Tibial nerve (tissue), 4 donors: Measurements from ENCODE around the gene NFKBIE. TPM values are rescaled to one million over a fixed set of nuclear protein-coding genes. Genes with fewer than 3 reads are reported as not detected.

Experiments
- DNase-seq, 2 donors: peaks; one replicate each; pipeline ENCODE4 v3.0.0-alpha.2; 2019; ENCODE audit warnings: low spot score in 2 of 2
- H3K27ac ChIP-seq, 4 donors: fragments of 200-600 bp; sonication (generic) in 3 of 4; one replicate each; pipeline ENCODE4 v1.5.1; 2017 to 2019; ENCODE audit warnings: mild to moderate bottlenecking in 1 of 4
- H3K27me3 ChIP-seq, 2 donors: fragments of 200-600 bp; sonication (generic) in 1 of 2; one replicate each; pipeline versions ENCODE4 v1.5.1 to v1.6.0; 2017 to 2019
- H3K36me3 ChIP-seq, 3 donors: fragments of 200-600 bp; sonication (generic); one replicate each; pipeline ENCODE4 v1.5.1; 2018 to 2019
- H3K4me1 ChIP-seq, 4 donors: fragments of 200-600 bp; sonication (generic) in 3 of 4; one replicate each; pipeline ENCODE4 v1.5.1; 2017 to 2019
- H3K4me3 ChIP-seq, 4 donors: fragments of 200-600 bp; sonication (generic) in 3 of 4; one replicate each; pipeline ENCODE4 v1.5.1; 2017 to 2019; ENCODE audit warnings: mild to moderate bottlenecking in 1 of 4, moderate library complexity in 1 of 4
- H3K9me3 ChIP-seq, 4 donors: fragments of 200-600 bp; sonication (generic) in 3 of 4; one replicate each; pipeline ENCODE4 v1.5.1; 2017 to 2019
- EP300 ChIP-seq, 2 donors: sonication (generic); formaldehyde crosslinking; IDR thresholded peaks; one replicate each; pipeline ENCODE4 v1.6.1; 2017; ENCODE audit warnings: antibody characterized with exemption in 2 of 2, mild to moderate bottlenecking in 1 of 2
- POLR2A ChIP-seq, 2 donors: fragments of 450-650 bp; IDR thresholded peaks; one replicate each; pipeline ENCODE4 v1.6.1; 2017; ENCODE audit warnings: antibody characterized with exemption in 2 of 2, mild to moderate bottlenecking in 2 of 2, moderate library complexity in 2 of 2
- WGBS, 2 donors: methylation state at CpG; one replicate each; pipeline ENCODE4 v1.1.5; 2018; 5-methylcytosine and 5-hydroxymethylcytosine counted together
- total RNA-seq, 4 donors: library from RNA; depleted of rRNA; stranded (reverse); fragments of >200 nt; gene quantifications; one replicate each; pipeline ENCODE4 v1.1.0, GENCODE V29; 2016
- TF ChIP-seq, protein P1 (sequence below), 5 experiments: fragments of 200-600 bp in 3 of 5; fragments of 450-650 bp in 2 of 5; sonication (generic) in 3 of 5; IDR thresholded peaks; one replicate each; pipeline ENCODE4 v1.5.1; 2016 to 2019; ENCODE audit warnings: antibody characterized with exemption in 5 of 5, mild to moderate bottlenecking in 3 of 5, moderate library complexity in 2 of 5

NFKBIE gene
- total RNA-seq, 4 donors from 2014 or later: 12.7 to 20.7 (median 16.0) TPM

GRCh38 chr6:44257753-44258324, 7.5 kb downstream of the NFKBIE start:
- H3K36me3 ChIP-seq: peaks cover 0 to 51% (median 12%) of the 10 kb centered on the region in 3 donors
- H3K4me1 ChIP-seq: peaks cover 0 to 64% (median 25%) of the 10 kb centered on the region in 4 donors
- no peak for TF ChIP-seq EP300 (IDR thresholded peaks at IDR 0.05)
- TF ChIP-seq, protein P1, sequence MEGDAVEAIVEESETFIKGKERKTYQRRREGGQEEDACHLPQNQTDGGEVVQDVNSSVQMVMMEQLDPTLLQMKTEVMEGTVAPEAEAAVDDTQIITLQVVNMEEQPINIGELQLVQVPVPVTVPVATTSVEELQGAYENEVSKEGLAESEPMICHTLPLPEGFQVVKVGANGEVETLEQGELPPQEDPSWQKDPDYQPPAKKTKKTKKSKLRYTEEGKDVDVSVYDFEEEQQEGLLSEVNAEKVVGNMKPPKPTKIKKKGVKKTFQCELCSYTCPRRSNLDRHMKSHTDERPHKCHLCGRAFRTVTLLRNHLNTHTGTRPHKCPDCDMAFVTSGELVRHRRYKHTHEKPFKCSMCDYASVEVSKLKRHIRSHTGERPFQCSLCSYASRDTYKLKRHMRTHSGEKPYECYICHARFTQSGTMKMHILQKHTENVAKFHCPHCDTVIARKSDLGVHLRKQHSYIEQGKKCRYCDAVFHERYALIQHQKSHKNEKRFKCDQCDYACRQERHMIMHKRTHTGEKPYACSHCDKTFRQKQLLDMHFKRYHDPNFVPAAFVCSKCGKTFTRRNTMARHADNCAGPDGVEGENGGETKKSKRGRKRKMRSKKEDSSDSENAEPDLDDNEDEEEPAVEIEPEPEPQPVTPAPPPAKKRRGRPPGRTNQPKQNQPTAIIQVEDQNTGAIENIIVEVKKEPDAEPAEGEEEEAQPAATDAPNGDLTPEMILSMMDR (IDR thresholded peaks at IDR 0.05): peak in 1 of 5 experiments; percentile 37
- no peak for TF ChIP-seq POLR2A (IDR thresholded peaks at IDR 0.05)
- 14 to 22% methylated on average over 15 of the region's 15 CpGs for WGBS, 2 donors
- no peaks in the 10 kb centered on the region for H3K9me3 ChIP-seq
- H3K4me3 ChIP-seq: peak overlapping the region; percentile 62 to 98 (median 82)
- no peaks in the 10 kb centered on the region for H3K27me3 ChIP-seq
- no peak for DNase-seq
- peak overlapping the region; percentile 88 to 99 (median 93) for H3K27ac ChIP-seq

GRCh38 chr6:44257025-44257752, 8.2 kb downstream of the NFKBIE start, which contains the start of gene SLC35B2:
Gene SLC35B2, minus strand, starts transcription at chr6:44257528. Its CDS starts 118 bp downstream, at chr6:44257410.
- Histone ChIP-seq H3K27me3 (no peaks in the 10 kb centered on the region), H3K36me3 (peaks cover 0 to 57% (median 19%) of the 10 kb centered on the region in 3 donors), H3K9me3 (no peaks in the 10 kb centered on the region), H3K27ac (peak within 1 kb of the TSS; percentile 88 to 99 (median 93)), H3K4me3 (peak within 1 kb of the TSS; percentile 62 to 98 (median 82)), H3K4me1 (peaks cover 0 to 63% (median 18%) of the 10 kb centered on the region in 4 donors)
- peak; percentile 24 to 78 for TF ChIP-seq EP300 (IDR thresholded peaks at IDR 0.05)
- TF ChIP-seq, protein P1 (IDR thresholded peaks at IDR 0.05): peak; percentile 81 to 95 (median 93)
- TF ChIP-seq POLR2A (IDR thresholded peaks at IDR 0.05): peak; percentile 56 to 74
- DNase-seq: peak; percentile 42 to 54
- 0 to 2% methylated on average over 10 to 67 of the region's 80 CpGs for WGBS, 2 donors

GRCh38 chr6:44256775-44257024, 8.7 kb downstream of the NFKBIE start:
- H3K9me3 ChIP-seq: no peaks in the 10 kb centered on the region
- H3K27me3 ChIP-seq: no peaks in the 10 kb centered on the region
- peaks cover 0 to 62% (median 24%) of the 10 kb centered on the region in 3 donors for H3K36me3 ChIP-seq
- peaks cover 0 to 58% (median 15%) of the 10 kb centered on the region in 4 donors for H3K4me1 ChIP-seq
- peak overlapping the region; percentile 88 to 99 (median 93) for H3K27ac ChIP-seq
- TF ChIP-seq, protein P1 (IDR thresholded peaks at IDR 0.05): no peak
- TF ChIP-seq EP300 (IDR thresholded peaks at IDR 0.05) (no peak), POLR2A (IDR thresholded peaks at IDR 0.05) (no peak)
- no peak for DNase-seq
- 1 to 2% methylated on average over 6 to 11 of the region's 12 CpGs for WGBS, 2 donors
- H3K4me3 ChIP-seq: peak overlapping the region; percentile 62 to 98 (median 82)

GRCh38 chr6:44255871-44256774, 9.2 kb downstream of the NFKBIE start:
- Histone ChIP-seq H3K27me3 (no peaks in the 10 kb centered on the region), H3K9me3 (no peaks in the 10 kb centered on the region), H3K27ac (peak overlapping the region; percentile 88 to 99 (median 93)), H3K36me3 (peaks cover 3 to 68% (median 27%) of the 10 kb centered on the region in 3 donors), H3K4me1 (peaks cover 0 to 55% (median 15%) of the 10 kb centered on the region in 4 donors), H3K4me3 (peak overlapping the region; percentile 62 to 98 (median 82))
- 13 to 18% methylated on average over 15 of the region's 15 CpGs for WGBS, 2 donors
- no peak for TF ChIP-seq POLR2A (IDR thresholded peaks at IDR 0.05)
- no peak for TF ChIP-seq EP300 (IDR thresholded peaks at IDR 0.05)
- TF ChIP-seq, protein P1 (IDR thresholded peaks at IDR 0.05): no peak
- DNase-seq: no peak
